H54 (cell line): Measurements from ENCODE around the gene FES.
A peak's percentile ranks its signal among the peaks of the same experiment; 100 is the strongest.
"Not testable (repeated sequence)": the region's sequence is repeated elsewhere in the genome, so short reads cannot be mapped to it uniquely, and the experiment has no call there.

Source experiments
- DNase-seq: peaks from one replicate; pipeline ENCODE4 v3.0.0; 2011; ENCODE audit warnings: low spot score, mixed read lengths; ENCODE audit not compliant: insufficient read length
- FAIRE-seq: peaks from 3 replicates; lab custom pipeline; 2011; peaks lifted over from hg19 to GRCh38; lab: Jason Lieb, UNC
- POLR2A ChIP-seq: IDR thresholded peaks from 2 replicates; pipeline ENCODE4 v1.6.1; 2011; ENCODE audit warnings: low read depth, mild to moderate bottlenecking, low read length

Gene FES

DNA sequence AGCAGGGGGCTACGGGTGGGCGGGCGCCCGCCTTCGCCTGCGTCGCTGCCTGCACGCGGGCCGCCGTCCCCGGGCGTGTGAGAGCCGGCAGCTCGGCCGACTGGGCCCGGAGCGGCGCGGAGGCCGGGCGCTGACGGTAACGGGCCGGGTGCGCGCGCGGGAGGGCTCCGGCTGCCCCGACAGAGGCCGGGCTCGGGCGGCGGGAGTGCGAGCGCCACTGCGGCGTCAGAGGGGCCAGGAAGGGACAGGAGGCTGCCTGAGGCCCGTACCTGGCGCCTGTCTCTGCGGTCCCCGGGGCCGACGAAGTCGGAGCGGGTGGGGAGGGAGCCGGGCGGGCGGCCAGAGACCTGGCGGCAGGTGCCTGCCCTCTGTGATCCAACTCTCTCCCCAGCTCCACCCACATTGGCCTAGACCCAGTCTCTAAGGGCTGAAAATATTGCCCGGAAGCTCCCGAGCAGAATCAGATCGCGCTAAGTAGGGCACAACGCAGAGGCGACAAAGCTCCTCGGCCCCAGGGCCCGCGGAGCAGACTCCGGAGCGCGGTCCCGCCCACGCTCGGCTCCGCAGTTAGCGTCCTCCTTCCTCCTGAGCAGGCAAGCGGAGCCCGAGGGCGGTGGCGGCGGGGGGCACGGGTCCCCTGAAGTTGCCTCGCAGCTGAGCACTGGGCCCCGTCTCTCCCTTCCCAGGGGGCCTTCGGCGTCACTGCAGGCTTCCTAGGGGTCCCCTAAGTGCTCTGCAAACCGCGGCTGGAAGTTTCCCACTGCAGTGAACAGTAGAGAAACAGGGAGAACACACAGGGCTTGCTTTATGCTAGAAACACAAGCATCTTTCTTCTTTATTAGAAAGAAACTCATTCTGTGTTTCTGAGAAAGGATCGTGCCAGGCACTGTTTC, 18.8 kb downstream of the FES start, which contains the start of gene MAN2A2:
Gene MAN2A2, plus strand, starts transcription at position 463 of the 893 bp plus-strand sequence. CDS start 906 bp downstream, outside the sequence.
- TF ChIP-seq POLR2A = 0 out of 2 replicates have a peak, but pooled peaks have one; percentile 7
- no peak for FAIRE-seq

DNA sequence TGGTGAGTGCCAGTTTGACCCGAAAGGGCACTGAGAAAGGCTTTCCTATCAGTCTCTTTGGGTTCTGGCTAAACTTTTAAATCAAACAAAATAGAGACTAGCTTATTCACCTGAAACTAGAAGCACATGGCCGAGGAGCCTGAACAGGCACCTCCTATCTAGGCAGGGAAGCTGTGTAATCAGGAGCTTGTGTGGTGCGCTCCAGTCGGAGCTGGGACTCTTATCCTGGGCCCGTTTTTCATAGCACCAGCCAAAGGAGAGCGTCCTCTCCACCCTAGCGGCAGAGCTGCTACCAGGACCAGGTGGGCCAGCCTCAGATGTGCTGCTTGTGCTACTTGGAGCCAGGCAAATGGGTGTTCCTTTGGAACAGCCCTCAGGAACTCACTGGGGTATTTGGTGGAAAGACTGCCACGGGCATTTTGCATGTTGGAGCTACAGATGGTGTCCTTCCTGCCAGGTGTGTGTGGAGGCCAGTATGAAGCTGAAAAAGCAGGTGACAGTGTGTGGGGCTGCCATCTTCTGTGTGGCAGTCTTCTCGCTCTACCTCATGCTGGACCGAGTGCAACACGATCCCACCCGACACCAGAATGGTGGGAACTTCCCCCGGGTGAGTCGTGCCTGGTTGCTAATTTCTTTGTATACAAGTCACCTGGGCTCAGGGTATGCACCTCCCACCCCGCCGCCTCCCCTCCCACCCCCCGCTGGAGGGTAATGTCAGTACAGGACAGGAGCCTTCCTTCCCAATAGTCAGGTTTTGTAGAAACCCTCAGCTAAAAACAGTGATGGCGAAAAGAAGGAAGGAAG, 19.6 kb downstream of the FES start:
- FAIRE-seq (no peak), DNase-seq (no peak)
- no peak for TF ChIP-seq POLR2A

More for the DNA sequence above, 18.8 kb downstream of the FES start, which contains the start of gene MAN2A2:
- DNase-seq = peak; percentile 62

DNA sequence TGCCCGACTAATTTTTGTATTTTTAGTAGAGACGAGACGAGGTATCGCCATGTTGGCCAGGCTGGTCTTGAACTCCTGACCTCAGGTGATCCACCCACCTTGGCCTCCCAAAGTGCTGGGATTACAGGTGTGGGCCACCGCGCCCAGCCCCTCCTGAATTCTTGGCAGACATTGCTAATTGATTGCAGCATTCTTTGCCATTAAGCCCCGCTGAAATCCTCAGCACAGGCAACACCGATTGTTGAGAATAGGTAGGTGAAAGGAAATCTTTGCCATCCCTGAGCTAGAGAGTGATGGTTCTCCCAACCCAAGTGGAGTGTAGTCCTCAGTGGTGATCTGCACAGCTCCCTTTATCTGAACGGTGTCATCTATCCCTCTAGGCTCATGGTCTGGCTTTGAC, 20.4 kb downstream of the FES start:
- FAIRE-seq (no peak), DNase-seq (no peak)

DNA sequence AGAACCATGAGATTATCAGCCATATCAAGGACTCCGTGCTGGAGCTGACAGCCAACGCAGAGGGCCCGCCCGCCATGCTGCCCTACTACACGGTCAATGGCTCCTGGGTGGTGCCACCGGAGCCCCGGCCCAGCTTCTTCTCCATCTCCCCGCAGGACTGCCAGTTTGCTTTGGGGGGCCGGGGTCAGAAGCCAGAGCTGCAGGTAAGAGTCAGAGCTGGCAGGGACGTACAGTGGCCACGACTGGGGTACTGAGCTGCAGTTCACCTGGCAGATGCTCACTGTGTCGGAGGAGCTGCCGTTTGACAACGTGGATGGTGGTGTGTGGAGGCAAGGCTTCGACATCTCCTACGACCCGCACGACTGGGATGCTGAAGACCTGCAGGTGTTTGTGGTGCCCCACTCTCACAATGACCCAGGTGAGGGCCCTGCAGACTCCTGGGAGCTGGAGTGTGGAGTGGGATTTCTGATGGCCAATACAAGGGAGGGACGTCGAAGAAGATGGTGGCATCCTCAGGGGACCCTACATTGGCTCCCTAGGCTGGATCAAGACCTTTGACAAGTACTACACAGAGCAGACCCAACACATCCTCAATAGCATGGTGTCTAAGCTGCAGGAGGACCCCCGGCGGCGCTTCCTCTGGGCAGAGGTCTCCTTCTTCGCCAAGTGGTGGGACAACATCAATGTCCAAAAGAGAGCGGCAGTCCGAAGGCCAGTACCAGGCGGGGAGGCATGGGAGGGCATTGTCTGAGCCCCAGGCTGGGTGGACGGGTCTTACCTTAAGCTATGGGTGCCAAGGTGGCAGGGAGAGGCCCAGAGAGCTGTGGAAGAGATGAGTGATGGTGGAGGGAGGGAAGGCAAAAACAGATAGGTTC, 21.2 kb downstream of the FES start:
- FAIRE-seq = no peak
- DNase-seq = no peak
- TF ChIP-seq POLR2A = no peak

More for the DNA sequence above, 20.4 kb downstream of the FES start:
- no peak for TF ChIP-seq POLR2A

DNA sequence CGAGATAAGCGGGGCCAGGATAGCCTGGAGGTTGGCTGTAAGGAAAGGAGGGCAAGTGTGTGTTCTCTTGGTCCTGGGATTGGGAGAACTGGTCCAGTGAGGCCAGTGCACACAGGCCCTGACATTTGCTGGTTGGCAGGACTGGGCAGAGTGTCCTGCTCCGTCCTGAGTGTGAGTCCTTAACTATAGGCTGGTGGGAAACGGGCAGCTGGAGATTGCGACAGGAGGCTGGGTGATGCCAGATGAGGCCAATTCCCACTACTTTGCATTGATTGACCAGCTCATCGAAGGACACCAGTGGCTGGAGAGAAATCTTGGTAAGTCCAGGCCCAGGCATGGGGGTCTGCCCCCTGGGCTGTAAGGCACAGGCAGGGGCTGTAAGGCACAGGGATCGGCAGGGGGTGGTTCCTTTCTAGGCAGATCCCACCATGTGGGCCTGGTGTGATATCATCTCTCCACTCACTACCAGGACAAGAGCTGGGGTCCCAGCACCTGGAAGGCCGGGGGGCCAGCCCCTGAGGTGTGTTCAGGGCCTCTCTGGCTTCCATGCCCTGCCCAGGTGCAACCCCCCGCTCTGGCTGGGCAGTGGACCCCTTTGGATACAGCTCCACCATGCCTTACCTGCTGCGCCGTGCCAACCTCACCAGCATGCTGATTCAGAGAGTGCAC, 22.0 kb downstream of the FES start:
- DNase-seq (no peak), FAIRE-seq (no peak)
- no peak for TF ChIP-seq POLR2A

DNA sequence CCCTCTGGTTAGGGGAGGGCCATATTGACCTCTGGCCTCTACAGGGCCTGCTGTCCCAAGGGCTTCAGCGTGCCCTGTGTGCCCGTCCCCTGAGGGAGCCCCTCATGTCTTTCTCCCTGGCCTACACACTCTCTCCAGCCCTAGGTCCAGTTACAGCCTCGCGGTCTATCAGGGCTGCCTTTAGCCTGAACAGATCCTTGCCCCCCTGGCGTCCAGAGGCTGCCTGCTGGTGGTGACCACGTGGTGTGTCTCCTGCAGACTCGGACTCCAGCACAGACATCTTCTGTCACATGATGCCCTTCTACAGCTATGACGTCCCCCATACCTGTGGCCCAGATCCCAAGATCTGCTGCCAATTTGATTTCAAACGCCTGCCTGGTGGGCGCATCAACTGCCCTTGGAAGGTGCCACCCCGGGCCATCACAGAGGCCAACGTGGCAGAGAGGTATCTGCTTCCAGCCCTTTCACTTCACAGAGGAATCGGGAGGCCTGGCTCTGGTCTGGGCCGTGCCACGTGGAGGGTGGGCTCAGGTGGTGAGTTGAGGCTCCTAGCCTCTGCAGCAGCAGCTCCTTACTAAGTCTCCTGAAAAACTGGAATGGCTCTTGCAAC, 22.9 kb downstream of the FES start:
- TF ChIP-seq POLR2A = no peak
- DNase-seq = no peak
- no peak for FAIRE-seq

DNA sequence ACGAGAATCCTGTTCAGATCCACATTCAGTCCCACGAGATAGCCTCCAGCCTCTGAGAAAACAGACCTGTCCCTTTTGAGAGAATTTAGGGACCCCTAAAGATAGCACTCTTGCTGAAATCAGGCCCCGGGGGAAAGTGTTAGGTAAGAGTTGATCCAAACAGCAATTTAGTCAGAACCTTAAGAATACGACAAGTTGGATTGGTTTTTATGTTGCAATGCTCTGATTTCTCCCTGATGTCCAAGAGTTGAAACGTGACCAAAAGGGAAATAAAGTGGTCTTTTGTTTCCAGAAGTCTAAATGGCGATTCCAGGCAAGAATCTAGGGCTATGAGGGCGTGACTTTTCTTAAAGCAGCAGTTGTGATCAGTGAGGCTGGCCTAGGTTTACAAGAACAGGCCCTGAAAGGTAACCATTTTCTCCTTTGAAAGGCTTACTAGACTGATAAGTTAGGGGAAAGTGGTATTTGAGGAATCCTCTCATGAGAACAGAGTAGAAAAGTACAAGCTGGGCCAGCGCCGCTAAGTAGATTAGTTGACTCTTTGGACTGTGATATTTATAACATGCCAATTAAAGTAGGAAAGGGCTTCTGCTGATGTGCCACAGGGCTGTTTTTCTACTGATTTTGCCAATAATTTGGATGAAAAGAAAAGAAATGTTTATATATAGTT, 23.7 kb downstream of the FES start:
- no peak for TF ChIP-seq POLR2A
- DNase-seq = no peak
- no peak for FAIRE-seq

DNA sequence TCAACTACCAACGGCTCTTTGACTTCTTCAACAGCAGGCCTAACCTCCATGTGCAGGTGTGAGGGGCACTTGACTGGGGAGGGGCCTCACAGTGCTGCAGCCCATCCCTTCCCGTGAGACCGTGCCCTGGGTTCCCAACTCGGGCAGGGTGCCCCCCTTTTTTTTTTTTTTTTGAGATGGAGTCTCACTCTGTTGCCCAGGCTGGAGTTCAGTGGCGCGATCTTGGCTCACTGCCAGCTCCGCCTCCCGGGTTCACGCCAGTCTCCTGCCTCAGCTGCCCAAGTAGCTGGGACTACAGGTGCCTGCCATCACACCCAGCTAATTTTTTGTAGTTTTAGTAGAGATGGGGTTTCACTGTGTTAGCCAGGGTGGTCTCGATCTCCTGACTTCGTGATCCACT, 25.1 kb downstream of the FES start:
- DNase-seq, FAIRE-seq: not testable (repeated sequence)

DNA sequence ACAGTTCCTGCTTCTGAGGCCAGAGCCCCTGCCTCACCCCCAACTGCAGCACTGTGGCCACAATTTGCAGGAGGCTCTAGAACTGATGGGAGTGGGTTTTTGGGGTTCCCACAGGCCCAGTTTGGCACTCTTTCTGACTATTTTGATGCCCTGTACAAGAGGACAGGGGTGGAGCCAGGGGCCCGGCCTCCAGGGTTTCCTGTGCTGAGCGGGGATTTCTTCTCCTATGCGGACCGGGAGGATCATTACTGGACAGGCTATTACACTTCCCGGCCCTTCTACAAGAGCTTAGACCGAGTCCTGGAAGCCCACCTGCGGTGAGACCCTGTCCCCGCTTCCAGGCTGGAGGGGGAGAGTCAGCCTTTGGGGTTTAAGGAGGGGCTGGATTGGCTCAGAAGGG, 25.7 kb downstream of the FES start:
- DNase-seq (no peak), FAIRE-seq (no peak)
- no peak for TF ChIP-seq POLR2A

DNA sequence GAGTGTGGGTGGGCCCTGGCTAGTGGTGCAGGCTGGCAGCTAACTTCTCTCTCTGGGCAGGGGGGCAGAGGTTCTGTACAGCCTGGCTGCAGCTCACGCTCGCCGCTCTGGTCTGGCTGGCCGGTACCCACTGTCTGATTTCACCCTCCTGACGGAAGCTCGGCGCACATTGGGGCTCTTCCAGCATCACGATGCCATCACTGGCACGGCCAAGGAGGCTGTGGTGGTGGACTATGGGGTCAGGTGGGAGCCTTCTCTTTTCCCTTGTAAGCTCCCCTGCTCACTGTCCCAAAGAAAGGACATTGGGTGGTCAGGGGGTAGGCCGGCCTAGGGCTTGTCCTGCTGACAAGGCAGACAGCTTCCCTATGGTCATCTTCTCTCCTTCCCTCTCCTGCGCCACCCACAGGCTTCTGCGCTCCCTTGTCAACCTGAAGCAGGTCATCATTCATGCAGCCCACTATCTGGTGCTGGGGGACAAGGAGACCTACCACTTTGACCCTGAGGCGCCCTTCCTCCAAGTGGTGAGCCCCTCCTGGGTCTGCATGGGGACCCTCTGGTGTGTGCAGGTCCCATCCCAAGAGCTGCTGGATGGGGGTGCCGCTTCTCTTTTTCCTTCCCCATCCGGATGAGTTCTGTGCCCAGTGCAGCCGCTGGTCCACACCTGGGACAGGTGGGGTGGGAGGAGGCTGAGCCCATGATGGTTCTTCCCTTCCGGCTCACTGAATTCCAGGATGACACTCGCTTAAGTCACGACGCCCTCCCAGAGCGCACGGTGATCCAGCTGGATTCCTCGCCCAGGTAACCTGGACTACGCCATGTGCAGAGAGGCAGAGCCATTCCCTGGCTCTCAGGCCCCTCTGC, 26.4 kb downstream of the FES start:
- TF ChIP-seq POLR2A = no peak

DNA sequence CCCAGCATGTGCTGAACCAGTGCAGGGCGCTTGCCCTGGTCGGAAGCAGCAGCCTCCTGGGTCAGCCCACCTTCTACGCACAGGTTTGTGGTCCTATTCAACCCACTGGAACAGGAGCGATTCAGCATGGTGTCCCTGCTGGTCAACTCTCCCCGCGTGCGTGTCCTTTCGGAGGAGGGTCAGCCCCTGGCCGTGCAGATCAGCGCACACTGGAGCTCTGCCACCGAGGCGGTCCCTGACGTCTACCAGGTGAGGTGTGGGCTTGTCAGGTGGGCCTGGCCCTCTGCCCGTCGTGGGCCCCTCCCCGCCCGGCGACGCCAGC, 27.0 kb downstream of the FES start:
- FAIRE-seq = no peak
- TF ChIP-seq POLR2A = no peak

More for the DNA sequence above, 26.4 kb downstream of the FES start:
- FAIRE-seq (no peak), DNase-seq (no peak)

More for the DNA sequence above, 27.0 kb downstream of the FES start:
- DNase-seq = no peak
